SU-DHL-6 (cell line): ENCODE results near the gene PRKD1.

ENCODE experiments used
- H2AFZ ChIP-seq: fragments of 200-600 bp; sonication (generic); 2 replicates; pipeline ENCODE4 v1.6.1; 2014; ENCODE audit warnings: low read depth, mild to moderate bottlenecking, moderate library complexity, mixed read lengths, antibody characterized with exemption, low read length; ENCODE audit not compliant: severe bottlenecking
- H3F3A ChIP-seq: fragments of 200-600 bp; shearing (Covaris generic); 2 replicates; pipeline ENCODE4 v1.6.0; 2016; ENCODE audit warnings: antibody characterized with exemption, mild to moderate bottlenecking; ENCODE audit not compliant: insufficient read depth
- H3K27ac ChIP-seq: fragments of 200-600 bp; sonication (generic); 2 replicates; pipeline ENCODE4 v1.5.1; 2016; ENCODE audit warnings: low read depth, mild to moderate bottlenecking, low read length, moderate library complexity, mixed read lengths
- H3K27me3 ChIP-seq: fragments of 200-600 bp; sonication (generic), shearing (Covaris generic); 2 replicates; pipeline ENCODE4 v1.6.0; 2014; ENCODE audit warnings: mild to moderate bottlenecking, low read length
- H3K36me3 ChIP-seq: fragments of 200-600 bp; sonication (generic); 2 replicates; pipeline ENCODE4 v1.6.1; 2014; ENCODE audit warnings: mild to moderate bottlenecking, low read length, mixed read lengths
- H3K4me2 ChIP-seq: fragments of 300-600, 200-600 bp; shearing (Covaris generic), sonication (generic); 2 replicates; pipeline ENCODE4 v1.6.0; 2014; ENCODE audit warnings: low read length, low read depth, mild to moderate bottlenecking; ENCODE audit not compliant: poor library complexity, severe bottlenecking
- H3K4me3 ChIP-seq: fragments of 200-600 bp; sonication (generic); 2 replicates; pipeline ENCODE4 v1.5.1; 2014; ENCODE audit warnings: antibody characterized with exemption, low read length, mild to moderate bottlenecking, mixed read lengths; ENCODE audit not compliant: insufficient read depth, poor library complexity, severe bottlenecking
- H3K79me2 ChIP-seq: fragments of 200-600 bp; sonication (generic); 2 replicates; pipeline ENCODE4 v1.6.1; 2014; ENCODE audit warnings: mild to moderate bottlenecking, low read length, moderate library complexity; ENCODE audit not compliant: insufficient read depth
- H3K9ac ChIP-seq: fragments of 200-600 bp; sonication (generic); 2 replicates; pipeline ENCODE4 v1.7.0; 2014; ENCODE audit warnings: mild to moderate bottlenecking, low read length
- H3K9me2 ChIP-seq: fragments of 200-600 bp; sonication (generic); replicated peaks from 2 replicates; pipeline ENCODE4 v1.6.1; 2014; ENCODE audit warnings: low read length; ENCODE audit not compliant: insufficient read depth
- H3K9me3 ChIP-seq: fragments of 200-600 bp; sonication (generic); 2 replicates; pipeline ENCODE4 v1.6.1; 2014; ENCODE audit warnings: low read length, mixed read lengths; ENCODE audit not compliant: insufficient read depth
- H4K20me1 ChIP-seq: fragments of 200-600 bp; sonication (generic); 2 replicates; pipeline ENCODE4 v1.6.1; 2014; ENCODE audit warnings: low read depth, mild to moderate bottlenecking, antibody characterized with exemption, low read length, moderate library complexity, mixed read lengths
- CTCF ChIP-seq: fragments of 200-600 bp; sonication (generic); IDR thresholded peaks from one replicate; pipeline ENCODE4 v1.5.1; 2017; ENCODE audit warnings: antibody characterized with exemption, mild to moderate bottlenecking, low read length, moderate library complexity; ENCODE audit not compliant: insufficient read depth, poor library complexity, severe bottlenecking
- EZH2phosphoT487 ChIP-seq: fragments of 200-600 bp; sonication (generic), shearing (Covaris generic); conservative IDR thresholded peaks from 2 replicates; pipeline ENCODE4 v1.6.1; 2018; ENCODE audit warnings: mild to moderate bottlenecking, antibody characterized with exemption, low read length, moderate library complexity, mixed read lengths

The PRKD1 gene

GRCh38 chr14:29927376-29928116 is at the start of gene PRKD1:
PRKD1 (minus strand) TSS chr14:29927847.
- Histone ChIP-seq H3K9me3 (0 out of 2 replicates have a peak, but pooled peaks cover 5% of the 10 kb centered on the region), H3K27ac (no peak within 1 kb of the TSS), H3K27me3 (no peaks in the 10 kb centered on the region), H3K4me2 (no peak within 1 kb of the TSS), H3K4me3 (no peak within 1 kb of the TSS), H3K36me3 (no peaks in the 10 kb centered on the region), H3K9ac (no peak within 1 kb of the TSS), H2AFZ (no peak within 1 kb of the TSS), H4K20me1 (no peaks in the 10 kb centered on the region), H3F3A (no peaks in the 10 kb centered on the region), H3K9me2 (no peaks in the 10 kb centered on the region), H3K79me2 (no peaks in the 10 kb centered on the region)
- TF ChIP-seq EZH2phosphoT487 (no peak), CTCF (no peak)

GRCh38 chr14:29971101-29971500 is 43.5 kb upstream of the PRKD1 start:
- Histone ChIP-seq H4K20me1 (no peaks in the 10 kb centered on the region; the same call in 1 of the 2 replicates), H3K36me3 (no peaks in the 10 kb centered on the region), H3K27me3 (no peaks in the 10 kb centered on the region), H3K4me3 (no peak overlapping the region), H3K9me3 (no peaks in the 10 kb centered on the region), H3F3A (no peaks in the 10 kb centered on the region), H3K4me2 (no peak overlapping the region), H3K79me2 (no peaks in the 10 kb centered on the region), H3K27ac (no peak overlapping the region), H3K9me2 (no peaks in the 10 kb centered on the region), H3K9ac (no peak overlapping the region), H2AFZ (no peak overlapping the region)
- TF ChIP-seq EZH2phosphoT487 (no peak), CTCF (no peak)

GRCh38 chr14:29955087-29955486 is 27.4 kb upstream of the PRKD1 start:
- Histone ChIP-seq H3K79me2 (no peaks in the 10 kb centered on the region), H4K20me1 (no peaks in the 10 kb centered on the region), H3K9me3 (no peaks in the 10 kb centered on the region), H3F3A (no peaks in the 10 kb centered on the region), H3K4me2 (no peak overlapping the region), H2AFZ (no peak overlapping the region), H3K4me3 (no peak overlapping the region), H3K27me3 (no peaks in the 10 kb centered on the region), H3K36me3 (no peaks in the 10 kb centered on the region), H3K9me2 (no peaks in the 10 kb centered on the region), H3K9ac (no peak overlapping the region), H3K27ac (no peak overlapping the region)
- no peak for TF ChIP-seq CTCF
- TF ChIP-seq EZH2phosphoT487, result no peak
